A673 (cell line): ENCODE data around the gene SOX5. TPM values are rescaled to one million over a fixed set of nuclear protein-coding genes. Genes with fewer than 3 reads are reported as not detected.

Experiments used
- BruUV-seq: library from RNA; stranded (reverse); fragments of 400-500 nt; replicated peaks from 2 replicates; lab custom pipeline; 2021; lab: Mats Ljungman, UMichigan
- CTCF ChIA-PET: fragments of 300-600 bp; sonication (Branson Sonifier 250); formaldehyde crosslinking; loops from one replicate; lab custom pipeline; 2022; ENCODE audit warnings: antibody characterized with exemption; lab: Charles Lee
- POLR2A ChIA-PET: fragments of 300-600 bp; sonication (Branson Sonifier 250); formaldehyde crosslinking; loops from one replicate; lab custom pipeline; 2022; ENCODE audit warnings: antibody characterized with exemption; ENCODE audit not compliant: low non-redundant PET; lab: Charles Lee
- DNase-seq: peaks from one replicate; pipeline ENCODE4 v3.0.0-alpha.2; 2015; ENCODE audit warnings: low spot score
- H3K27ac ChIP-seq: fragments of 200-600 bp; sonication (generic); 2 replicates; pipeline ENCODE4 v1.5.1; 2016; ENCODE audit warnings: mixed run types, low read depth, mild to moderate bottlenecking, mixed read lengths, antibody characterized with exemption, low read length; ENCODE audit not compliant: poor library complexity, severe bottlenecking
- H3K27me3 ChIP-seq: fragments of 200-600 bp; sonication (generic); replicated peaks from 2 replicates; pipeline ENCODE4 v1.6.1; 2017; ENCODE audit warnings: mixed run types, low read depth, mild to moderate bottlenecking, mixed read lengths, antibody characterized with exemption, low read length; ENCODE audit not compliant: insufficient read depth, poor library complexity
- H3K36me3 ChIP-seq: fragments of 200-600 bp; sonication (generic); 2 replicates; pipeline ENCODE4 v1.6.1; 2016; ENCODE audit warnings: mixed run types, mild to moderate bottlenecking, mixed read lengths, antibody characterized with exemption, low read length; ENCODE audit not compliant: insufficient read depth, poor library complexity, severe bottlenecking
- H3K4me1 ChIP-seq: fragments of 200-600 bp; sonication (generic); 2 replicates; pipeline ENCODE4 v1.6.1; 2017; ENCODE audit warnings: mixed run types, mild to moderate bottlenecking, mixed read lengths, antibody characterized with exemption, low read length; ENCODE audit not compliant: insufficient read depth, poor library complexity, severe bottlenecking
- H3K4me3 ChIP-seq: fragments of 200-600 bp; sonication (generic); 2 replicates; pipeline ENCODE4 v1.5.1; 2016; ENCODE audit warnings: low read depth, mixed run types, mild to moderate bottlenecking, mixed read lengths, low read length; ENCODE audit not compliant: poor library complexity, severe bottlenecking
- H3K9me3 ChIP-seq: fragments of 200-600 bp; sonication (generic); 2 replicates; pipeline ENCODE4 v1.6.1; 2016; ENCODE audit warnings: mixed run types, low read depth, mild to moderate bottlenecking, mixed read lengths, antibody characterized with exemption, low read length; ENCODE audit not compliant: poor library complexity, severe bottlenecking
- EZH2 ChIP-seq: fragments of 200-600 bp; sonication (generic); IDR thresholded peaks from 2 replicates; pipeline ENCODE4 v1.6.1; 2017; ENCODE audit warnings: borderline replicate concordance, low read depth, mild to moderate bottlenecking, mixed read lengths, antibody characterized with exemption, low read length; ENCODE audit not compliant: poor library complexity, severe bottlenecking
- intact Hi-C: fragments of 100-400 bp; cut with micrococcal nuclease; formaldehyde crosslinking; loops from one replicate; pipeline ENCODE4 v1.10.0; 2022; ENCODE audit not compliant: unreplicated experiment
- total RNA-seq: library from RNA; stranded (reverse); gene quantifications from 2 replicates; pipeline ENCODE4 v1.2.3, GENCODE V29; 2021
- TF ChIP-seq, protein P1 (sequence below): fragments of 300-800, 200-600 bp; sonication (generic); conservative IDR thresholded peaks from 2 replicates; pipeline ENCODE4 v1.5.1; 2017; ENCODE audit warnings: low read depth, mild to moderate bottlenecking, antibody characterized with exemption, low read length, moderate library complexity, mixed read lengths

Gene SOX5
- total RNA-seq, 1 experiment from 2014 or later: 11.9 TPM

DNA sequence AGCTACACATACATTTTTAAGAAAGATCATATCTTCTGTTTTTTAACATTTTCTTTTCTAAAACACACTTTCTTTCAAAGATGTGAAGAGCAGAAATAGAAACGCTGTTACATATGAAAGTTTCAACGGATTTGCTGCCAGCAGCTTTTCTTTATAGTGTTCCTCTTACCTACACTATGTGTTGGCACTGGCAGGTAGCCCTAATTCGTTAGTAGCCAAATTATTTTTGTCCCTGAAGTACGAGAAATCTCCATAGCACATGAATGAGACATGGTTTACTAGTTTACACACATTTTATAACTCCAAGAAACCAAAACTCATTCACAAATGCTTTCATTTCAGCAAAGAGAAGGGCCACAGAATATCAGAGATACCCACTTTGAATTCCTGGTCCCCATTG, 6.6 kb downstream of the SOX5 start:
- H3K27ac ChIP-seq: no peak overlapping the region
- POLR2A ChIA-PET: no interaction called here
- CTCF ChIA-PET: no interaction called here
- H3K36me3 ChIP-seq: no peaks in the 10 kb centered on the region
- BruUV-seq: no TSS peak
- TF ChIP-seq, protein P1, sequence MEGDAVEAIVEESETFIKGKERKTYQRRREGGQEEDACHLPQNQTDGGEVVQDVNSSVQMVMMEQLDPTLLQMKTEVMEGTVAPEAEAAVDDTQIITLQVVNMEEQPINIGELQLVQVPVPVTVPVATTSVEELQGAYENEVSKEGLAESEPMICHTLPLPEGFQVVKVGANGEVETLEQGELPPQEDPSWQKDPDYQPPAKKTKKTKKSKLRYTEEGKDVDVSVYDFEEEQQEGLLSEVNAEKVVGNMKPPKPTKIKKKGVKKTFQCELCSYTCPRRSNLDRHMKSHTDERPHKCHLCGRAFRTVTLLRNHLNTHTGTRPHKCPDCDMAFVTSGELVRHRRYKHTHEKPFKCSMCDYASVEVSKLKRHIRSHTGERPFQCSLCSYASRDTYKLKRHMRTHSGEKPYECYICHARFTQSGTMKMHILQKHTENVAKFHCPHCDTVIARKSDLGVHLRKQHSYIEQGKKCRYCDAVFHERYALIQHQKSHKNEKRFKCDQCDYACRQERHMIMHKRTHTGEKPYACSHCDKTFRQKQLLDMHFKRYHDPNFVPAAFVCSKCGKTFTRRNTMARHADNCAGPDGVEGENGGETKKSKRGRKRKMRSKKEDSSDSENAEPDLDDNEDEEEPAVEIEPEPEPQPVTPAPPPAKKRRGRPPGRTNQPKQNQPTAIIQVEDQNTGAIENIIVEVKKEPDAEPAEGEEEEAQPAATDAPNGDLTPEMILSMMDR: no peak
- TF ChIP-seq EZH2: no peak
- H3K4me1 ChIP-seq: no peaks in the 10 kb centered on the region
- no peaks in the 10 kb centered on the region for H3K9me3 ChIP-seq
- H3K27me3 ChIP-seq: no peaks in the 10 kb centered on the region
- intact Hi-C loops: no loop called here
- H3K4me3 ChIP-seq: no peak overlapping the region
- DNase-seq: no peak

DNA sequence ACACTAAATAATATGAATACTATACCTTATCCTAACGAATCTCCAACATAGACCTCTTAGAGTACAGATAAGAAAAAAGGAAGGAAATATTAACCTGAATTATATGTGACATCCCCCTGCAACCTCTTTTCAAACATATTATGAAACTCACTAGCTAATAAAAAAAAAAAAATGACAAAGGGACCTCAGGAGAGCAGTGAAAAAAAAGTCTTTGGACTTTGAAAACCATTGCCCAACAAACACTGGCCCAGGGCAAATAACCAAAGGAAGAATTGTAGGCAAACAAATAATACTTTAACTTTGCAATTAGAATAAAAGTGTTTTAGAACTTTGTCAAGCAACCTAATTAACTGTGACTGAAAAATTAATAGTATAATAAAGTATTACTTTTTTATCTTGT, 7.7 kb downstream of the SOX5 start:
- ChIA-PET CTCF (no interaction called here), POLR2A (no interaction called here)
- no peak for DNase-seq
- H3K36me3 ChIP-seq: no peaks in the 10 kb centered on the region
- intact Hi-C loops: no loop called here
- H3K4me3 ChIP-seq: no peak overlapping the region
- H3K4me1 ChIP-seq: no peaks in the 10 kb centered on the region
- H3K27ac ChIP-seq: no peak overlapping the region
- TF ChIP-seq, protein P1: no peak
- no peak for TF ChIP-seq EZH2
- H3K9me3 ChIP-seq: no peaks in the 10 kb centered on the region
- no TSS peak for BruUV-seq
- no peaks in the 10 kb centered on the region for H3K27me3 ChIP-seq

DNA sequence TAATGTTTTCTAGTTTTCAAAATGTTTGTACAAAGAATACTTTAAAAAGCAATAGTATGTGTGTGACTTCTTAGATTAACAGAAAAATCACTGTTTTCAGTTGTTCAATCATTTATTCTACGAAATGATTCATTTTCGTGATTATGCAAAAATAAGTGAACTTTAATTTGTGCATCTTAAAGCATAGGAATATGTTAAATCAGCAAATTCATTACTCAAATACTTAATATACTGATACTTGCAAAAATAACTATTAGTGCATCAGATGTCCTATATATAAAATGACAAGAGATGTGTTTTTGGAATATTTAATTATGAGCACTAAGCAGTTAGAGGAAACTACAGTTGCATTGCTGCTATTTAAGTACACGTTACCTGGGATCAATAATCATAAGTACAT, 11.0 kb downstream of the SOX5 start:
- no TSS peak for BruUV-seq
- Histone ChIP-seq H3K9me3 (no peaks in the 10 kb centered on the region), H3K36me3 (no peaks in the 10 kb centered on the region), H3K27me3 (no peaks in the 10 kb centered on the region), H3K4me3 (no peak overlapping the region), H3K4me1 (no peaks in the 10 kb centered on the region), H3K27ac (no peak overlapping the region)
- no peak for TF ChIP-seq EZH2
- DNase-seq: no peak
- POLR2A ChIA-PET: no interaction called here
- intact Hi-C loops: no loop called here
- CTCF ChIA-PET: no interaction called here

DNA sequence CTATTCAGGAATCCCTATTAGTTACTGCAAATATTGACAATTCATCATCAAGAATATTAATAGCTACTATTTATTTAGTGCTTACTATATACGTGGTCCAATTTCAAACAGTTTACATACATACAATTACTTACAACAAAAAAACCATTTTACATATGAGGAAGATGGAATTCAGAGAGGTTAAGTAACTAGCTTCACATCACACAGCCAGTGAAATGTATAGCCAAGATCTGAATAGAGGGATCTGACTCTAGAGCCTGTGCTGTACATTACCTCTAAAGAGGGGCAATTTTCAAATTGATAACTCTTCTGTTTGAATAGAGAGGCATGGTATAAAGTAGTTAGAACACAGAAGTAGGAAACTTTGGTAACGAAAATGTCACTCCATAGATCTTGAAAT, 18.3 kb downstream of the SOX5 start:
- Histone ChIP-seq H3K36me3 (no peaks in the 10 kb centered on the region), H3K27me3 (no peaks in the 10 kb centered on the region), H3K4me3 (no peak overlapping the region), H3K9me3 (no peaks in the 10 kb centered on the region), H3K27ac (no peak overlapping the region), H3K4me1 (no peaks in the 10 kb centered on the region)
- CTCF ChIA-PET: no interaction called here
- no TSS peak for BruUV-seq
- TF ChIP-seq, protein P1: no peak
- no peak for TF ChIP-seq EZH2
- DNase-seq: no peak
- intact Hi-C loops: no loop called here
- POLR2A ChIA-PET: no interaction called here
